Limb (tissue), 2 donors: ENCODE measurements around the gene TAF8.
"Not testable (repeated sequence)": the region's sequence is repeated elsewhere in the genome, so short reads cannot be mapped to it uniquely, and the experiment has no call there.

ENCODE experiments used
- DNase-seq, 2 donors: peaks; one replicate each; pipeline ENCODE4 v3.0.0-alpha.2; 2016; ENCODE audit errors: extremely low spot score in 2 of 2

Gene TAF8

DNA sequence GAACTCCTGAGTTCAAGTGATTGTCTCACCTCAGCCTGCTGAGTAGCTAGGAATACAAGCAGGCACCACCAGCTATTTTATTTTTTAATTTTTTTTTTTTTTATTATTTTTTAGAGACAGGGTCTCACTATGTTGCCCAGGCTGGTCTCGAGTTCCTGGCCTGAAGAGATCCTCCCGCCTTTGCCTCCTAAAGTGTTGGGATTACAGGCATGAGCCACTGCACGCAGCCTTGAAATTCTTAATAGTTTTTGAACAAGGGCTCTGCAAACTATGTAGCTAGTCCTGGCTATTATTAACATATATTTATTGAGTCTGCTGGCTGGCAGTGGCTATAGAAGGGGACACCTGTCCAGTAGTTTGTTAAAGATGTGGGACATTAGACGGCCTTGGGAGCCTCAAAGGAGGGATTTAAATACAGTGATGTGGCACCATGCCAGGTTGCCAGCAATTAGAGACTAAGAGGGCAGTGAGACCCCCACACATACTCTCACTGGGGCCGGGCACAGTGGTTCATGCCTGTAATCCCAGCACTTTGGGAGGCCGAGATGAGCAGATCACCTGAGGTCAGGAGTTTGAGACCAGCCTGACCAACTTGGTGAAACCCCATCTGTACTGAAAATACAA lies 21.1 kb upstream of the TAF8 start:
- no peak for DNase-seq

DNA sequence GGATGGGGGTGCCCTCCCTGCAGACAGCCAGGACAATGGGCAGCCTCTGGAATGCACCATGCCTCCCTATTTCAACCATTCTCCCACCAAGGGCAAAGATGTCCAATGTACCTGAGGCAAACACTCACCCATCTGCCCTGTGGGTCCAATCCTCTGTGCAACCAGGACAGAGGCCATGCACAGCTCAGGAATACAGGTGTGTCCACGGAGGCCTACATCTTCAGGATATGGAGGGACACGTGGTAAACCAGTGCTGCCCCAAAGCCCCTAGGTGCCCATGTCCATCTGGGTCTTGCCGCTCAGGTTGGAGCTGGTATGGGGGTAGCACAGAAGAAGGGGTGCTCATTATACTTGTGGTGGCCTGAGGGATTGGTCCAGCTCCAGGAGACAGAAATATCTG lies 20.4 kb upstream of the TAF8 start:
- no peak for DNase-seq

DNA sequence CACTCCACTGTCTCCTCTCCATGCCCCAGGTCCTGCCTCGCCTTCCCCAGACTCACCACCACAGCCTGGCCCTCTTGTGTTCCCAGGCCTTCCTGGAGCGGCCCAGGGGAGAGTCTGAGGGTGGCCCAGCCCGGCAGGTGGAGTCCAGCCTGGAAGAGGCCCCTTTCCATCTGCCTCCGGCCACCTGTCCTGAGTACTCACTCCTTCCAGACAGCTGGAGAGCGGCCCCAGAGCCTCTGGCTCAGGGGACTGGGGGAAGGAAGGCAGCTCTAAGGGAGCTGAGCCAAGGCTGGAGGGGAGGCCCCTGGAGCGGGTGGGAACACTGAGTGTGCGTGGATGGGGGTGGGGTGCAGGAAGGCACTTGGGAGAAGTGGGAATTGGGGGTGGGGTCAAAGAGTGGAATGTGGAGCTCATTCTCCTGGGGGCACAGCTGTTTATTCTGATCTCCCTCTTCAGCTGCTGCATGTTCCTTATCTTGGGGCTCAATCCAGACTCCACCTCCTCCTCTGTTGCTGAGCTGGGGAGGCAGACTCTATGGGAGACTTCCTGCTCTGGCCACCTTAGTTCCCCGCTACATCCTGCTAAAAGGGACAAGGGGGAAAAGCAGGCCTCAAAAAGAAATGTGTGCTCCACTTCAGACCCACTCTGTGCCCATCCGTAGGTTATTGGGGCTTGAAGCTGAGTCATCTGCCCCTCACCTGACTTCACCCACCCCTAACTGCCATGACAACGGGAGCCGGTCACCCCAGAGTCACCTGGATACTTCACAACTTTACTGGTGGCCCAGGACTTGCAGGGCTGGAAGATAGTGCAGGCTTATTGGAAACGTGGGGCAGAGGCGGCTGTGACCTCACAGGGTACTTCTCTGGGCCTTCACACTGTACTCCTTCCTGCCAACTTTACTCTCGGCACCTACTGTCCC lies 19.5 kb upstream of the TAF8 start:
- peak; percentile 74 to 82 for DNase-seq

DNA sequence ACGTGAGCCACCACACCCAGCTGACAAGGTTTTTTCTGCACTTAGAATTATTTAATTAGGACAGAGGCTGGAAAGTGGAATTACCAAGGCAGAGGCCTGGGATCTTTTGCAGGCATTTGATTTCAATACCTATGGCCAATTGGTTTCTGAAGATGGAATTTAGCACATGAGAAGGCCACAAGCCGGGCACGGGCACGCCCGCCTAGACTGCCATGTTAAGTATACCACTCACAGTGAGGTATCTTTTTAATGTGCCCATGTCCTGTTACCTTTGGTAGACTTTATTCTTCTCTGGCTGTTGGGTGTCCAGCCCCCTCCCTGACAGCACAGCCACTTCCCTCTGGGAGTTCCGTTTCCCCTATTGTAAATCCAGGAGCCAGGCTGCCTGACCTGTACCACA lies 18.0 kb upstream of the TAF8 start:
- DNase-seq = no peak

DNA sequence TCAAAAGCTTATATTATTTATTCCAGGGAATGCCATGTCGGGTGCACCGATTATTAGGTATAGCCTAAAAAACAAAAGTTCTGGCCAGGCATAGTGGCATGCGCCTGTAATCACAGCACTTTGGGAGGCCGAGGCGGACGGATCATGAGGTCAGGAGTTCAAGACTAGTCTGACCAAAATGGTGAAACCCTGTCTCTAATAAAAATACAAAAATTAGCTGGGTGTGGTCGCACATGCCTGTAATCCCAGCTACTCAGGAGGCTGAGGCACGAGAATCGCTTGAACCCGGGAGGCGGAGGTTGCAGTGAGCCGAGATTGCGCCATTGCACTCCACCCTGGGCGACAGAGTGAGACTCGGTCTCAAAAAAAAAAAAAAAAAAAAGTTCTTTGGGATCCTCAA lies 12.7 kb upstream of the TAF8 start:
- not testable (repeated sequence) for DNase-seq

DNA sequence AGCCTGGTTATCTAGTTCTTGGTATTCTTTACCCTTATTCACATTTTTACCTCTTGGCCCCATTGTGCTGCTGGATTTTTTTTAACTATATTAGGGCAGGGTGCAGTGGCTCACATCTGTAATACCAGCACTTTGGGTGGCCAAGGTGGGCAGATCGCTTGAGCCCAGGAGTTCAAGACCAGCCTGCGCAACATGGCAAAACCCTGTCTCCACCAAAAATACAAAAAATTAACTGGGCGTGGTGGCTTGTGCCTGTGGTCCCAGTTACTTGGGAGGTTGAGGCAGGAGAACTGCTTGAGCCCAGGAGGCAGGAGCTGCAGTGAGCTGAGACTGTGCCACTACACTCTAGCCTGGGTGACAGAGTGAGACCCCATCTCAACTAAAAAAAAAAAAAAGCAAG lies 12.2 kb upstream of the TAF8 start:
- DNase-seq = no peak

DNA sequence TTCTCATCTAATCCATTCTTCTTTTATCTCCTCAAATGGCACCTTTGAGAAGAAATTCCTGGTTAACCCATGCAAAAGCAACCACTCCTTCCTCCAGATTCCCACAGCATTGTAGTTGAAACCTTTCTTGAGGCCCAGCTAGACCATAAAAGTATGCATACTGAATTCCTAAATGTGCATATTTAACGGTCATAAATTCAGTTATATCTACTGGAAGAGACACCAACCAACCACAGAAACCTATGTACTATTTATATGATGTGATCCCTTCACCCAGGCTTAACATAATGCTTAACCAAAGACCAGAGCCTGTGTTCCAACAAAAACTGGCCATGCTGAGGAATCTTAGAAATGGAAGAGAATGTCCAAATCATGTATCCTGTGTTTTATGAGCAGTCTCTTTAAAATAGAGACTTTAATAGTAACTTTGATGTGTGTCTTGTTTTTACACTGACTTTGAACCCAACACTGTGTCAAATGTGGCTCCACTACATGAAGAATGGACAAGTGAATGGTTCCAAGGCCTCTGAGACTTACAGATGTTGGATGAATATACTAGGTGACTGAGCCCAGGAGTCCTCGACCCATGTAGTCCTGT lies 11.4 kb upstream of the TAF8 start:
- no peak for DNase-seq

DNA sequence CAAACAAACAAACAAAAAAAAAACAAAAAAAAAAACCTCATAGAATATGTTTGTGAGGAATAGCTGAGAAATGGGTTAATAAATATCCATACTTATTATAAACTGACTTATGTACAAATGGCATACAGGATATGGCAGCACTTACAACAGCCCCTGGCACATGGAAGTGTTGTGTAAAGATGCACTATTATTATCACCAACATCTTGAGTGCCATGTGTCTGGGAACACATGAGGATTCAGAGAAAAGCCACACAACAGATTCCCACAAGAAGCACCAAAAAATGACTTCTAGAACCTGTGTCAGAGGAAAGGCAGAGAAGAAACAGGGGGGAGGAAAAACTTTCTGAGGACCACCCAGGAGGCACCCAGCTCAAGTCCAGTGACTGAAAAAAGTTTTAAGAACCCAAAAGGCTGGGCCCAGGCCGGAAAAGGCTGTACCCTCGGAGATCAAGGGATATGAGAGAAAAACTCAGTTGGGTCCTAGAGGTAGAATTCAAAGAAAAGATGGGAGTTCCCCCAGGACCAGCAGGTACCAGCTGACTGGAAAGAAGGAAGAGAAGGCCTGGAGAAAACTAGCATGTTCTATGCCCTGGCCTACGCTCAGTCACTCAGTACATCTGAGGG lies 9.4 kb upstream of the TAF8 start:
- DNase-seq = no peak

DNA sequence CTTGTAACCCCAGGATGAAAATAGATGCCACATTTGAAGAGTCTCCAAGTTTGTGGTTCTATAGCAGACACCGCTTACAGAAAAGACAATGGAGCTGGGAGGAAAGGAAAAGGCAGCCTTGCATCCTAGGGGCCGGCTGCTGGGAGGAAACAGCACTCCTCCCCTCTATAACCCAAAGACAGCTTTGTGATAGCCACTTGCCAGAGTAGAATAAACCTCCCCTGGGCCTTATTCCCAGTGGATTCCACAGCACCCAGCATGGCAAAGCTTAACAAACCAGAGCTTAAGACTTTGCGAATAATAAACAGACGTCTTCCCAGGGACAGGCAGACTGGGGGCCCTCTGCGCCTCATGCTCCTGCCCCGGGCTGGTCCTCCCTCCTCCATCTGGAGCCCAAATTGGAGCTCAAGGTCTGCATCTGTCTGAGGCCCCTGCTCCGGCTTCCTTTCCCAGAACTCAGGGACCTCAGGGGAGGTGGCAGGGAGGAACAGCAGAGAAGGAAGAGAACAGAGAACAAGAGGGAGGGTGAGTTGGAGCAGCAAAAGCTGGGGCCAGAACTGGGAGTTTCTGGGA lies 8.8 kb upstream of the TAF8 start:
- DNase-seq = peak; percentile 11 to 39

DNA sequence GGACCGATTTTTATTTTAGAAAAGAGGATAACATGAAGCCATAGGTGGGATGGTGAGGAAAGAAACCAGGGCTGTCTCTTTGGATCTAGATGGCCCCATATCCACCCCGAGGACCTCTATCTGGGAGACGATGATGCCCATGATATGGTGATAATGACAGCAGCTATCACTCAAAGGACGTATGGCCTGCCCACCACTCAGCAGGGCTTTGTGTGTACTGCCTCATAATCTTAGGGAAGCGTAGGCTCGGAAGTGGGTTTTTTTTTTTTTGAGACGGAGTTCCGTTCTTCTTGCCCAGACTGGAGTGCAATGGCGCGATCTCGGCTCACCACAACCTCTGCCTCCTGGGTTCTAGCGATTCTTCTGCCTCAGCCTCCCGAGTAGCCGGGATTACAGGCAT lies 8.2 kb upstream of the TAF8 start:
- DNase-seq = no peak

DNA sequence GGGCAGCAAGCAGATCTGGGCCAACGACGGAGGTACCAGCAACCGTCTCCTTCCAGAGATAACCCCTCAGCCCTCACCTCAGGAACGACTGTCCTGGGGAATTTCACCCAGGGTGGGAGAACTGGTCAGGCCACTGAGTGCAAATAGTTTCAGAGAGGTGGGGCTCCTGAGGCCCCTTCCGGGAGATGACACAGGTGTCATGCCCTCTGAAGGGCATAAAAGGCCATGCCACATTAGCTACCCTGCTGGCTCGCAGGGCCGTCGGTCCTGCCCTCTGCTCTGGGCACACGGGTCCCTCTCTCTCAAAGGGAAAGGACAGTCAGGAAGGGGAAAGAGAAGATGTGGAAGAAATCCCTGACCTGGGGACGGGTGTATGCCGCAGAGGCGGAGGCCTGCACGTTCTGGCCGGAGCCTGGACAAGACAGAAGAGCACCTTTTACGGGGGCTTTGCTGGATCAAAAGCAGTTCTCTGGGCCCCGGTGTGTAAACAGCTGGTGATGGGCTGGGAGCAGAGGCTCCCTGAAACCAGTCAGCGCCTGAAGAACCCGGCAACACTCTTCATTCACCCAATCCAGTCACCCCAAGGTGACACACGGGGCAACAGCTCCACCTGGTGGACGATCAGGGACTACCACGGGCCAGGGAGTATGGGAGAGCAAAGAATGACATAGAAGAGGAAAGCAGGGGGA lies 6.4 kb upstream of the TAF8 start:
- DNase-seq = peak; percentile 93 to 95

DNA sequence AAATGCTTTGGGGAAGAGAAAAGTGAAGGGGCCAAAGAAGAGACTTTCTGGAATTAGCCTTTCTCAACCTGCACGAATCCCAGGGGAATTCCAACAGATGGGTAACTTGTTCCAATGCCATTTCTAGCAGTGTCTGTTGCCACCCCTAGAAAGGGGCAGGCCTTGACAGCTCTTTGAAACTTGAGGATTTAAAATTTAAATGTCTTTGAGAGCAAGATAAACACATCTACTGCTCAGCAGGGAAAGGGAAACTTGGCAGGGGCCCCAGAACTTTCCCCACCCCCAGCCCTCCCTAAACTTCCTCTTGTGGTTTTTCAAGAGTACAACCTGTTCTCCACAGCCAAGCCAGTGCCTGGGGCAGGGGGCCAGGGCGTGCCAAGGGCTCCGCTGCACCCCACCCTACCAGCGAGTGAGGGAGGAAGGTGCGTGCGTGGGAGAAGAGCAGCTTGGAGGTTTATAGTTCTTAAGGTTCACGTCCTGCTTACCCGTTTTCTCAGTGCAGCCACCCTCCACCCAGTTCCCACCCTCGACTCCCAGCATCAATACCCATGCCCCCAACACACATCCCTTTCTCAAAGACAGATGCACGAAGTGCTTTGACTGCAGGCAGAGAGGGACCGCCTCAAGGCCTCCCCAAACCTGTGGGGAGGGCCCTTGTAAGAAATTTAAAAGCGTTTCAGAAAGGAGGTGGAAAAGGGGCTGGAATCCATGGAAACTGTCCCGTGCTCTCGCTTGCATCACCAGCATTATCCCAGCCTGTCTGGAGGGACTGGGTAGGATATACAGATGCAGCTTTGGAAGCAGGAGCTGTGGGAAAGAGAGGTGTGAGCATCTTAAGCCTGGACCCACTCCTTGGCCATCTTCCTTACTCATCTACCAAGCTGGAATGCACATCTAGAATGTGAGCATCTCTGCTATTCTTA lies 4.5 kb upstream of the TAF8 start:
- peak; percentile 64 to 85 for DNase-seq

DNA sequence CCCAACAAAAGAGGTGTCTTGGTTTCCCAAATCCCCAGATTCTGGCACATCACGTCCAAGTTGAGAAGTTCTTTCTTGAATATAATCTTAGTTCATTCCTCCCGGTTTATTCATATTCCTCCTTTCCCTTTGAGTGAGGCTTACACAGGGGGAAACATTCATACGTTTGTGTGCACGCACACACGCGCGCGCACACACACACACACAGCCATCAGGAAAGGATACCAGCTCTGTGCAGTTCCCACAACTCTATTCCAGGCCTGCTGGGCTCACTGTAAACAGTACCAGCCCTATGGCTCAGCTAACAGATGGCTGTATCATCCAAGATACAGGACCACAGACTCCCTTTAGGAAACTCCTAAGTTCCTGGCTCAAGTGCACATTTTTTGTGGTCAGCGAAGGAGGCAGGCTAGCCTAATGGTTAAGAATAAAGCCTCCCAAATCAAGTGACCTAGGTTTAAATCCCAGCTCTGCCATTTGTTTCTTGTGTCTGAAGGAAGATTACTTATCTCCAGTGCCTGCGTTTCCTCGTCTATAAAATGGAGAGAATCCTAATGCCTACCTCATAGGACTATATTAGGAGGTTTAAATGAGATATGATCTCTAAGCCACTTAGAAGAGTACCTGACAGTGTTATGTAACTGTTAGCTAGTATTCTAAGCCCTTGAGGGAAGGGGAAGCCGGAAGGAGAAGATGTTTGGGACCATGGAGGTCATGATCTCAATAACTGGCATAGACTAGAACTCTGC lies 3.7 kb upstream of the TAF8 start:
- DNase-seq = peak in 1 of 2 donors; percentile 5

DNA sequence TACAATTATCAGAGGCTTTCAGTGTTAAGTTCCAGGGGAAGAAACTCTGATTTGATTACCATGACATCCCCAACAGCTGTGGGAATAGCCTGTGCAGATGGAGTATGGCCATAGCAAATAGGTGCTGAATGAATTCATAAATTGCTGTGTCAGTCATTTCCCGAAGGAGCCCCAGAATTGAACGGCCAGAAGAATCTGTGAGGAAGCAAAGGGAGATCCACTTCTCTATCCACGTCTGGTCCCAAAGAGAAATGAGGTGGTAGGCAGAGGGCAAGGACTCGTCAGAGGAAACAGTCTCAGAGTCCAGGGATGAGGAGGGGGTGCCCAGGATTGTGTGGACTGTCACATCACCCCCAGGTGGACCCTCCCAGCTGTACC lies 3.1 kb upstream of the TAF8 start:
- DNase-seq = no peak

DNA sequence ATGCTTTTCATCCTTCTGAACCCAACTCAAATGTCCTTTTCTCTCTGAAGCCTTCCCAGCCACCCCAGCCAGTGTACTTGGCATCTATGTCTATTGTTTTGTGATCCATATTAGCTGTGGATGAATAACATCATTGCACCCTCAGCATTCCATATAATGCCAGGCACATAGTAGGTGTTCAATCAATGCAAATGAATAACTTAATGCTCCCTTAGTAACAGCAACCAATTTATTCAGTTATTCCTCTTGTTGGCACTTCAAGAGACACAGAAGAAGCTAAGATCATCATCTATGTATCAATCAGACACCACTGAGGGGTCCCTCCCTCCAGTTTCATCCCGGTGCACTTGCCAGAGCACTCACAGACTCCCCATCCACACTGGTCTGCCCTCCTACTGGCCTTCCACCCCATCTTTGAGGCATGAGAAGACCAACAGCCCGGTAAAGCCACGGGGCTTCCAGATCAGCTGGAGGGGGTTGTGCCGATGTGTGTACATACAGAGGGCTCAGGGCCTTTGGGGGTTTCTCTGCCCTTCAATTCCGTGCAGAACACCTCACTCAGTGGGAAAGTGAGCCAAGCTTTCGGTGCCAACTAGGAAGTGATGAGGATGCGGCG lies 2.4 kb upstream of the TAF8 start:
- no peak for DNase-seq

DNA sequence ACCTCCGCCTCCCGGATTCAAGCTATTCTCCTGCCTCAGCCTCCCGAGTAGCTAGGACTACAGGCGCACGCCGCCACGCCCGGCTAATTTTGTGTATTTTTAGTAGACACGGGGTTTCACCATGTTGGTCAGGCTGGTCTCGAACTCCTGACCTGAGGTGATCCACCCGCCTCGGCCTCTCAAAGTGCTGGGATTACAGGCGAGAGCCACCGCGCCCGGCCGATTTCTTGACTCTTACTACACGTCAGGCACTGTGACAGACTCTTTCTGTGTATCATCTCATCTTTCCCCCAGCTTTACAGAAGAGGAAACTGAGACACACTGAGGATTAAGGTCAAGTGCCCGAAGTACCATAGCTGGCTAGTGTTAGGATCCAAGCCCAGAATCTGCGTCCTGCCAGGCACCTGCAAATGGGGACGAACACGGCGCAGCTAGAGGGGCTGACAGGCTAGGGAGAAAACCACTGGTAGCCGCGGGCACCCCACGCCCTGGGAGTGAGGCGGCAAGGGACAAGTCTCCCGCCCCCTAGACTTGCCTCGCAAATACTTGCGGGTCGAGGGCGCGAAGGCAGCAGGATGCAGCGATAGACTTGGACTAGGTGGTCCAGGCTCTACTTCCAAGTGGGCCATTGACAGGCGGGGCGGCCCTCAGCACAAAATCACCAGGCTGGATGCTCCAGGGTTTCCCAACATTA lies 1.1 kb upstream of the TAF8 start:
- DNase-seq = peak in 1 of 2 donors; percentile 36

DNA sequence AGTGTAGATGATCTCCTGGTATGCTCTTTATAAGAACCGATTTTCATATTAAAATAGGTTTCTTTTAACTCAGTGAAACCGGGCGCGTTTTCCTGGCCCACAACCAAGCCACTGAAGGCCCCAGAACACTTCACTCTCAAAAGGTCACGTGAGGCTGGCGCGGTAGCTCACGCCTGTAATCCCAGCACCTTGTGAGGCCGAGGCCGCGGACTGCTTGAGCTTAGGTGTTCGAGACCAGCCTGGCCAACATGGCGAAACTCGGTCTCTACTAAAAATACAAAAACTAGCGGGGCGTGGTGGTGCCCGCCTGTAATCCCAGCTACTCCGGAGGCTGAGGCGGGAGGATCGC lies 402 bp upstream of the TAF8 start:
- DNase-seq = peak; percentile 6 to 46

DNA sequence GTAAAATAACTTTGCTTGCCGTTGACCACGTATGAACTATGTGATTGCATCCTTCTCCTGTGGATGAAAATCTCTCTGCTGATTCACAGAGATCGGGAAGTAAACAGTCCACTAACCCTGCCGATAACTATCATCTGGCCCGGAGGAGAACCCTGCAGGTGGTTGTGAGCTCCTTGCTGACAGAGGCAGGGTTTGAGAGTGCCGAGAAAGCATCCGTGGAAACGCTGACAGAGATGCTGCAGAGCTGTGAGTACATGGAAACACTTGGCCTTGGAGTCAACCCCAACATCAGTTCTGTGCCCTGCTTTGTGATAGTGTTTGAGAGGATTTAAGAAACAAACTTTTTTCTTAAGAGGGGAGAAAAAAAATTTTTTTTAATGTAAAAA lies 937 bp downstream of the TAF8 start:
- no peak for DNase-seq

DNA sequence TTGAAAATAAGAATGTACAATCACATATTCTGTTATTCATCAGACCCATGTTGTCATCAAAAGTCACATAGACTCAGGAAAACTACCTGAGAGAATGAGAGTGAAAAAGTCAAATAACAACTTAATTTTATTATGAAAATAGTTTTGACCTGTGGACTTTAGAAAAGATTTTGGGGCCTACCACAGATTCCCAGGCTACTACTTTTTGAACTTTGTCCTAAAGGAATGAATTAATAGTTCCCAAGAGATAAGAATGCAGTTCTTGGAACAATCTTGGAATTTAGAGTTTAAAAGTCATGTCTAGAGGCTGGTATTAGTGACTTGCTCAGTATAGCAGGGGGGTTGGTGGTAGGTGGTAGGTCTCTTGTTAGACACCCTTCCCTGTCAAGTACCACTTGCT lies 3.3 kb downstream of the TAF8 start:
- DNase-seq = no peak
